NT2/D1 (cell line): ENCODE data around the gene AFMID.

Experiments
- DNase-seq: peaks from one replicate; pipeline ENCODE4 v3.0.0-alpha.2; 2011; ENCODE audit warnings: low read depth, low spot score
- H3K27me3 ChIP-seq: 2 replicates; pipeline ENCODE4 v1.6.0; 2011; ENCODE audit warnings: mild to moderate bottlenecking; ENCODE audit not compliant: insufficient read length, insufficient read depth
- H3K36me3 ChIP-seq: 2 replicates; pipeline ENCODE4 v1.6.1; 2011; ENCODE audit warnings: mild to moderate bottlenecking, low read length, mixed read lengths; ENCODE audit not compliant: insufficient read depth, insufficient read length
- H3K4me1 ChIP-seq: 2 replicates; pipeline ENCODE4 v1.5.1; 2011; ENCODE audit not compliant: insufficient read depth, insufficient read length
- H3K4me3 ChIP-seq: 2 replicates; pipeline ENCODE4 v1.5.1; 2011; ENCODE audit warnings: low read depth; ENCODE audit not compliant: insufficient read length
- H3K9ac ChIP-seq: 2 replicates; pipeline ENCODE4 v1.6.0; 2011; ENCODE audit warnings: low read depth; ENCODE audit not compliant: insufficient read length
- H3K9me3 ChIP-seq: 2 replicates; pipeline ENCODE4 v1.5.1; 2011; ENCODE audit warnings: mild to moderate bottlenecking, low read length; ENCODE audit not compliant: insufficient read depth
- SUZ12 ChIP-seq: IDR thresholded peaks from 2 replicates; pipeline ENCODE4 v1.6.1; 2011; ENCODE audit not compliant: insufficient read length, insufficient read depth; ENCODE audit errors: extremely low read depth
- YY1 ChIP-seq: IDR thresholded peaks from 2 replicates; pipeline ENCODE4 v1.6.1; 2011; ENCODE audit not compliant: insufficient read length, insufficient read depth
- ZNF274 ChIP-seq: IDR thresholded peaks from 2 replicates; pipeline ENCODE4 v1.6.1; 2011; ENCODE audit warnings: mild to moderate bottlenecking, low read depth, low read length

The AFMID gene

DNA sequence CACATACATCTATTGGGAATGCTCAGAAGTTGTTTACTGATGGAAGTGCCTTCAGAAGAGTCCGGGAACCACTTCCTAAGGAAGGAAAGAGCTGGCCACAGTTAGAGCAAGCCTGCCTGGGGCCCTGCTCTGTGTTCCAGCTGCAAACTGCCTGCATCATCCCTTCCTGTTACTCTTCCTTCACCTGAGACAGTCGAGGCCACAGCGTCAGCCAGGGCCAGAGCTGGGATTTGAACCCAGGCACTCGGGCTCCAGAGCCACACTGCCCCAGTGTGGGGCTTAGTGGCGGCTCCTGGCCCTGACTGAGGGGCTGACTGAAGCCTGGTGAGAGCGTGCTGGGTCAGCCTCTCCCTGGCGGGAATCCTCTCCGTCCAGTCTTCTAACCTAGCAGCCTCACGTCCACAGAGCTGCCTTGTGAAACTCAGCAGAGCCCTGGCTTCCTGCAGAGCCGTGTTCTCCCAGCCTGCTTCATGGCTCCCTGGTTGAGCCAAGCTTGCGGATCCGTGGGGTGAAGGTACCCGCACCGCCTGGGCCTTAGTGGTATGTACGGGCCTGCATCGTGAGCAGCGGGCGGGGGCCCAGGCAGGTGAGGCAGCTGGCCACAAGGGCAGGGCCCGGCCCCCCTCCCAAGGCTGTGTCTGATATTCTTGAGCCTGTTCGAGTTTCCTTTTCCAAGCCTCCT, 45.6 kb upstream of the AFMID start:
- Histone ChIP-seq H3K4me3 (no peak overlapping the region), H3K27me3 (peaks cover 2% of the 10 kb centered on the region), H3K9me3 (no peaks in the 10 kb centered on the region), H3K9ac (no peak overlapping the region), H3K36me3 (no peaks in the 10 kb centered on the region), H3K4me1 (peaks cover 25% of the 10 kb centered on the region)
- no peak for TF ChIP-seq SUZ12
- no peak for DNase-seq

DNA sequence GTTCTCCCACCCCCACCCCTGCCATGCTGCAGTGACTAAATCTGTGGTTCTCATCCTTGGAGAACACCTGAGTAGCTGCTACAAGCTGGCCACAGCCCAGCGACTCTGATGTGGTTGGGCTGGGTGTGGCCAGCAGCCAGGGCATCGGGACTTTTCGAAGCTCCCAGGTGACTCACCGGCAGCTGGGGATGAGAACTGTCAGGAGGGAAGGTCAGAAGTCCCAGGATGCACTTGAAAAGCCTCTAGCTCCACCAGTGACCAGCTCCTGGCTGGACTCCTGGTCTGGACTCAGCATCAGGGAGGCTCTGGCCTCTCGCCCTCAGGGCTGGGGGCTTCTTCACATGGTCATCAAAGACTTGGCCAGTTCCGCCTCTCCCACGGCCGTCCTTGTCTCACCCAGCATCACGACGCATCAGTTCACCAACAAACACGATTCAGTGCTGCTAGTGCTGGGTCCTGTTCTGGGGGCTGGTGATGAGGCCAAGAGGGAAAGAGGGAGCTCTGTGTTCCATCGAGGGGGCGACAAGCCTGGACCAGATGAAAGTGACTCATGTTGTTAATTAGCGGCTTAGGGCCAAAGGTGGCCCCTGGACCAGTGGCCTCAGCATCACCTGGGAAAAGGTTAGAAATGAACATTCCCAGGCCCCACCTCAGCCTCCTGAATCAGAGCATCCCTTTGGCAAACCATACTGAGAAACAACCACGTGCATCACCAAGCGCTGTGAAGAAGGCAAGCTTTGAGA, 44.9 kb upstream of the AFMID start:
- no peaks in the 10 kb centered on the region for H3K9me3 ChIP-seq
- H3K4me1 ChIP-seq, result peaks cover 27% of the 10 kb centered on the region
- H3K4me3 ChIP-seq, result no peak overlapping the region
- no peak for DNase-seq
- TF ChIP-seq YY1 (no peak), SUZ12 (no peak), ZNF274 (no peak)
- H3K27me3 ChIP-seq, result peaks cover 2% of the 10 kb centered on the region
- H3K9ac ChIP-seq, result no peak overlapping the region
- H3K36me3 ChIP-seq, result no peaks in the 10 kb centered on the region

DNA sequence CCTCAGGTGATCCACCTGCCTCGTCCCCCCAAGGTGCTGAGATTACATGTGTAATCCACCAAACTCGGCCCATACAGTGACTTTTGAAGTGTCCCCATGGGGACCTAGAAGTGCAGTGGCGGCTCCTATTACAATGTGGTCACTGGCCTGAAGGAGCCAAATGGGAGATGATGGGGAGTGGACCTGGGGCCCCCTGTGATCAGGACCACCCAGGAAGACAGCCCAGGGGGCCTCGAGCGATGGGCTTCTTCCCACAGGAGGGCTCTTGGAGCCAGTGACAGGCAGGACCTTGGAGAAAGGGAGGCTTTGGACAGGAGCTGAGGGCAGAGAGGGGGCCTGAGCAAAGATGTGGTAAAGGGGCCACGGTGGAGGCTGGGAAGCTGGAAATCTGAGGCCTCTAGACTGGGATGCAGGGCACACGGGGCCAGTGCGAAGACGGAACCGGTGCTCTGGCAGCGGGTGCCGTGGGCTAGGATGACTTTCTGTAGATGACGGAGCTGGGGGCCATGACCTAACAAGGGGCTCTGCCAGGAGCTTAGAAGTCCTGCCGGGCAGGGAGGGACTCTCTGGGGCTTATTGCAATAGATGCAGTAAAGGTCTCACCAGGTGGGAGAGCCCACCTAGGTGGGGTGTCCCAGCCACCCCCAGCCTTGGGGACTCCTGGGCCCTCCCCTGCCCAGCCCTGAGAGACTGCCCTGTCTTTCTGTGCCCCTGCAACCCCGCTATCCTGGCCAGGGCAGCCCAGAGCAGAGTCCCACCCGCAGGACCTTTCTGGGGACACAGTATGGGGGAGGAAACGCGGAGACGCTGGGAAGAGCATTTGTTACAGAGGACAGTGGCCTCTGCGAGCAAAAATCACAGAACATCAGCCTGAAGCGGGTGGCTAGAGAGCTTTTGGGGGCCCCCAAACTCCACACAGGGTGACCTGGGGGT, 43.7 kb upstream of the AFMID start:
- Histone ChIP-seq H3K36me3 (no peaks in the 10 kb centered on the region), H3K4me1 (peaks cover 22% of the 10 kb centered on the region), H3K9ac (no peak overlapping the region), H3K4me3 (no peak overlapping the region), H3K27me3 (peaks cover 2% of the 10 kb centered on the region), H3K9me3 (no peaks in the 10 kb centered on the region)
- DNase-seq, result no peak
- TF ChIP-seq YY1 (no peak), SUZ12 (no peak), ZNF274 (no peak)

DNA sequence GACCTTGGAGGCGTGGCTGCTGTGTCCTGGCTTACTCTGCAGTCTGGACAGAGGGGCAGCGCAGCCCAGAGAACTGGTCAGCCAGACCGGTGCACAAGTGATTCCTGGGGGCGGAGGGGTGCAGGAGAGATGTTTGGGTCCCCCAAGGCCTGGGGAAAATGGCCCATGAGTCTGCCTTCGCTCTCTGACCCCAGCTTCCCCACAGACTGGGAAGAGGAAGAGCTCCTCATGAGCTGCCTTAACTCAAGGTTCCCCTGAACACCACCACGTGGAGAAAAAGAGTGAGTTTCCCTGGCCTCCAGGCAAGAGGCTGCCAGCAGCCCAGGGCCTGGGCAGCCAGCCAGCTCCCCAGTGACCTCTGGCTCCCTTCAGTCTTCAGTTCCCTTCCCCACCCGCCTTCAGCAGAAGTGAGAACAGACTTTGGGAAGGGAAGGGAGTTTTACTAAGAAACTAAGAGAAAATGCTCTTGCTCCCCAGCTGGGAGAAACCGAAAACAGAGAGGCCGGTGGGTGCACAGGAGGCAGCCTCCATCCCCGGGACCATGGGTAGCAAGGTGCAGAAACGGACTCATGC, 42.9 kb upstream of the AFMID start:
- Histone ChIP-seq H3K27me3 (peaks cover 2% of the 10 kb centered on the region), H3K36me3 (no peaks in the 10 kb centered on the region), H3K9me3 (no peaks in the 10 kb centered on the region), H3K4me1 (peaks cover 24% of the 10 kb centered on the region), H3K9ac (peak overlapping the region; percentile 51), H3K4me3 (no peak overlapping the region)
- no peak for TF ChIP-seq YY1
- TF ChIP-seq ZNF274, result no peak
- TF ChIP-seq SUZ12, result no peak
- no peak for DNase-seq

DNA sequence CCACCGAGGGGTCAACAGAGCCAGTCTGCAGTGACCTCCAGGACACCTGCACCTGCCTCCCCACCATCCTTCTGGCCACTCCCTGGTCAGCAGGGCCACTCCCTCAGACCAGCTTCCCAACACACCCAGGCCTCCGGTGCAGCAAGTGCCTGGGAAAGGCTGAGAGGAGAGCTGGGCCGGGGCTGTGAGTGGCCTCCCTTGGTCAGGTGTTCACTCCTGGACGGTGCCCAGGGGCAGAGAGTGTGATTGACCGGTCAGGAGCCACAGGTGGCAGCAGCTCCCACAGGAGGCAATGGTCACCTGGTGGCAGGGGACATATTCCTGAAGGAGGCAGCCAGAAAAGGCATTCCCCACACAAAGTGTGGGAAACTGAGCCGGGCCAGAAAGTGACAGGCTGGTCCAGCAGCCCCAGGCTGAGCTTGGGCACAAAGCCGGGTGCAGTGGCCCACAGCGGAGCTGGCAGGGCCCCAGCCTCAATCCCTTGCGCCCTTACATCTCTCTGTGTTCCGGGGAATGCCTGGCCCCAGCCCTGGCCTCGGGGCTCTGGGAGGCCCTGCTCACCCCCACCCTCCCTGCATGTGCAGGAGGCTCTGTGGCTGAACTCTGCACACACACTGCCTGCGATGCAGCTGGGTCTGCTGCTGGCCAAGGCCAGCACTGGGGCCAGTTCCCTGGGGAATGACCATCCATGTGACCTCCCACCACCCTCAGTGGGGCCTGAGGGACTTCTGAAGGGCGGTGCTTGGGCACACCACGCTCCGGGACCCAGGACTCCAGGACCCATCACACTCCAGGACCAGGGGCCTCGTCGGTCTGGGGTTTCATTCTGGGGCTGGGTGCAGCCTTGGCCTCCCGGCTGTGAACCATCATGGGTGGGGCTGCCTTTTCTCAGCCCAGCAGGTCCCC, 42.2 kb upstream of the AFMID start:
- Histone ChIP-seq H3K36me3 (no peaks in the 10 kb centered on the region), H3K9ac (peak overlapping the region; percentile 46), H3K4me1 (peaks cover 24% of the 10 kb centered on the region), H3K4me3 (no peak overlapping the region), H3K9me3 (no peaks in the 10 kb centered on the region), H3K27me3 (peaks cover 2% of the 10 kb centered on the region)
- no peak for DNase-seq
- no peak for TF ChIP-seq YY1
- TF ChIP-seq SUZ12, result no peak
- TF ChIP-seq ZNF274, result no peak

DNA sequence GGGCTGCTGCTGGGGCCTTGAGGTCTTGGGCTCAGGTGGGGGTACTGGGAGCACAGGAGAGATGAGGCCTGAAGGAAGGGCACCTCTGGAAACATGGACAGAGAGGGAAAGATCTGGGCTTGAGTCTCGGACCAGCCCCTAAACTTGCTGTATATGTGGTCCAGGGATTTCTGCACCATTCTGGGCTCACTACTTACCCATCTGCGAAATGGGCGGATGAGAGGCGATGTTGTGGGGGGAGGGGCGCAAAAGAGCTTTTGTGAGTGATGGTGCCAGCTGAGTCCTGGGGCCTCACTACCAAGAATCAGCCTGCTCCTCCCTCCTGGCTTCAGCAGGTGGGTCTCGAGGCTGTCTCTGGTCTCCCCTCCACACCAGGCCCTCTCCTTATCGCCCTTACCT, 40.7 kb upstream of the AFMID start:
- no peaks in the 10 kb centered on the region for H3K9me3 ChIP-seq
- TF ChIP-seq YY1 (no peak), ZNF274 (no peak), SUZ12 (no peak)
- H3K27me3 ChIP-seq, result no peaks in the 10 kb centered on the region
- no peak overlapping the region for H3K4me3 ChIP-seq
- DNase-seq, result no peak
- H3K9ac ChIP-seq, result no peak overlapping the region
- no peaks in the 10 kb centered on the region for H3K36me3 ChIP-seq
- peaks cover 21% of the 10 kb centered on the region for H3K4me1 ChIP-seq
